Measurements from ENCODE around the gene ROMO1.
"Not testable (repeated sequence)": the region's sequence is repeated elsewhere in the genome, so short reads cannot be mapped to it uniquely, and the experiment has no call there.

ROMO1 gene

DNA sequence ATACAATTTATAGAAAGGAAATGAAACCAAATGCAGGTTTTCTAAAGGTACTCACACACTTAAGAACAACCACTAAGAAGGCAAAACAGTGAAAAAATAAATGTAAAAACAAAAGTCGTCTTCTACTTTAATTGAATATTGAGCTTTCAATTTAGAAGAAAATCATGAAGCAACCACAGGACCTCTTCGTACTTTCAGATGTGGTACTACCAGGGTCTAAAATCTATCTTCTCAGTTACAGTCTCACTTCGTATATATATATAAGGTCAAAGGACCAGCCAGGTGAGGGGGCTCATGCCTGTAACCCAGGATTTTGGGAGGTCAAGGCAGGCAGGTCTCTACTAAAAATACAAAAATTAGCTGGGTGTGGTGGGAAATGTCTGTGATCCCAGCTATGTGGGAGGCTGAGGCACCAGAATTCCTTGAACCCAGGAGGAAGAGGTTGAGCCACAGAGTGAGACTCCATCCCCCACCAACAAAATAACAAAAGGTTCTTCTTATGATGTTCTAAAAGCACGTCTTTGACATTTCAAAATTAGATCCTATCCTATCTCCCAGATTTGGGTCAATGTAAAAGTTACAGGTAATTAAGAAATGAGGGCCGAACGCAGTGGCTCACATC lies 12.5 kb downstream of the ROMO1 start:
- no peak for DNase-seq (ENCODE audit: low read depth)

DNA sequence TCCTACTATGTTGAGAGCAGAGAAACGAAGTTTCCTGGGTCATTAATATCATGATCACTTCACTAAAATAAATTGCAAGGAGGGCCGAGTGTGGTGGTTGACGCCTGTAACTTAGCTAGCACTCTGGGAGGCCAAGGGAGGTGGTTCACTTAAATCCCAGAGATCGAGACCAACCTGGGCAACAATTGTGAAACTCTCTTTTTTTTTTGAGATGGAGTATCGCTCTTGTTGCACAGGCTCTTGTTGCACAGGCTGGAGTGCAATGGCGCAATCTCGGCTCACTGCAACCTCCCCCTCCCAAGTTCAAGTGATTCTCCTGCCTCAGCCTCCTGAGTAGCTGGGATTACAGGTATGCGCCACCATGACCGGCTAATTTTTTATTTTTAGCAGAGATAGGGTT lies 13.9 kb downstream of the ROMO1 start:
- DNase-seq (ENCODE audit: low read depth): not testable (repeated sequence)

DNA sequence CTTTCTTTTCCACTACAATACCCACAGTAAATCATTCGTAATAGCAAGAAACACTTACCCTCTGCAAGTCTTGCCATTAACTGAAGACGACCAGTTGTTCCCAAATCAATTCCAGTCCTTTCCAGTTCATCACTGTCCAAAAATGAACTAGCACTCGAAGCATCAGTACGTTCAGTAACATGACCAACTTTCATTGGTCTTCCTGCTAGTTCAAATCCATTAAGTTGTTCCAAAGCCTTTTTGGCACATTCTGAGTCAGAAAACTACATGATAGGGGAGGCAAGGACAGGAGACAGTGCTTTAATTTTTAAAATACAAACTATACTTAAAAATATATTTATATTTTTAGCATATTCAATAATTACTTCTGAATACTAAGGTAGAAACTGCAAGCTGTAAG lies 14.9 kb downstream of the ROMO1 start:
- no peak for DNase-seq (ENCODE audit: low read depth)

DNA sequence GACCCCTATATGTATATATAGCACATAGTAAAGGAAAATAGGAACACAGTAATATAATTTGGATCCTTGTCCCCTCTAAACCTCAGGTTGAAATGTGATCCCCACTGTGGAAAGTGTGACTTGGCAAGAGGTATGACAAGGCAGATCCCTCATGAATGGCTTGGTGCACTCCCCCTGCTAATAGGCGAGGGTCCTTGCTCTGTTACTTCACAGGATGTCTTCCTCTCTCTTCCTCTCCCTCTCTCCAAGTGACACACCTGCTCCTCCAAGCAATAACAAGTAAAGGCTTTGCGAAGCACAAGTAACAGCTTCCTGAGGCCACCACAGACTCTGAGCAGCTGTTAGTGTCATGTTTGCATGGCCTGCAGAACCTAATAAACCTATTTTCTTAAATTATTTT lies 16.4 kb downstream of the ROMO1 start:
- DNase-seq (ENCODE audit: low read depth): no peak

DNA sequence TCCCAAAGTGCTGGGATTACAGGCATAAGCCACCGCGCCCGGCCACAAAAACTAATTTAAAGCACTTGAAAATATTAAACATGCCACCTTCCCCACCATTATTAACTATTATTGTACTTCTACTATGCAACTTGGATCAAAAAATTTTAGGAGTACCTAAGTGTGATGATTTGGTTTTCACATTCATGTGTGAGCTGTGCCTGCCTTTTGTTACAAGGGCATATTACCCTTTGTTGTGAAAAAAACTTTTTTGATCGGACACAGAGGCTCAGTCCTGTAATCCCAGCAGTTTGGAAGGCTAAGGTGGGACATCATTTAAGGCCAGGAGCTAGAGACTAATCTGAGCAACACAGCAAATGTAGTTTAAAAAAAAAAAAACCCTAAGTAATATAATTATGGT lies 17.1 kb downstream of the ROMO1 start:
- DNase-seq (ENCODE audit: low read depth): no peak

DNA sequence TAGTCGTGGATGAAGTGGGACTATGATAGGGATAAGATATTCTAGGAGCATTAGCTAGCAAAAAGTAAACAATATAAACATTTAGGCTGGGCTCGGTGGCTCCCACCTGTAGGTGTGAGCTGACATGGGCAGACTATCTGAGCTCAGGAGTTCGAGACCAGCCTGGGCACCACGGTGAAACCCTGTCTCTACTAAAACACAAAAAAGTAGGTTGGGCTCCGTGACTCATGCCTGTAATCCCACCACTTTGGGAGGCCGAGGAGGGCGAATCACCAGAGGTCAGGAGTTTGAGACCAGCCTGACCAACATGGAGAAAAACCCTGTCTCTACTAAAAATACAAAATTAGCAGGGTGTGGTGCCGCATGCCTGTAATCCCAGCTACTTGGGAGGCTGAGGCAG lies 19.1 kb downstream of the ROMO1 start:
- not testable (repeated sequence) for DNase-seq (ENCODE audit: low read depth)

DNA sequence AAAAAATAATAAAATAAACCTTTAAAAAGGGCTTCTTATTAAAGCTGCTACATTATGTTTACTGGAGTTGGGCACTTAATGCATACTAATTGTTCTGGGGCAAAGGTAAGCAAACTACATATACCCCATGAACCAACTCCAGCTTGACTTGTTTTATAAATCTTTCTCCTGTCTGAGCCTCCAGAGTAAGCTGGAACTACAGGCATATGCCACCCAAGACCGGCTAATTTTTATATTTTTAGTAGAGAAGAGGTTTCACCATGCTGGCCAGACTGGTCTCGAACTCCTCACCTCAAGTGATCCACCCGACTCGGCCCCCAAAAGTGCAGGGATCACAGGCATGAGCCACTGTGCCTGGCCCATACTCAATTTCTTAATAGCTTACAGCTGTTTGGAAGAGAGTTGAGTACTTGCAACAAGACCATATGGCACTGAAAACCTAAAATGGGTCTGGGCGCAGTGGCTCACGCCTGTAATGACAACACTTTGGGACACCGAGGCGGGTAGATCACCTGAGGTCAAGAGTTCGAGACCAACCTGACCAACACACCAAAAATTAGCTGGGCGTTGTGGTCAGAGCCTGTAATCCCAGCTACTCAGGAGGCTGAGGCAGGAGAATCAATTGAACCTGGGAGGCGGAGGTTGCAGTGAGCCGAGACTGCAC lies 19.9 kb downstream of the ROMO1 start:
- DNase-seq (ENCODE audit: low read depth): no peak

DNA sequence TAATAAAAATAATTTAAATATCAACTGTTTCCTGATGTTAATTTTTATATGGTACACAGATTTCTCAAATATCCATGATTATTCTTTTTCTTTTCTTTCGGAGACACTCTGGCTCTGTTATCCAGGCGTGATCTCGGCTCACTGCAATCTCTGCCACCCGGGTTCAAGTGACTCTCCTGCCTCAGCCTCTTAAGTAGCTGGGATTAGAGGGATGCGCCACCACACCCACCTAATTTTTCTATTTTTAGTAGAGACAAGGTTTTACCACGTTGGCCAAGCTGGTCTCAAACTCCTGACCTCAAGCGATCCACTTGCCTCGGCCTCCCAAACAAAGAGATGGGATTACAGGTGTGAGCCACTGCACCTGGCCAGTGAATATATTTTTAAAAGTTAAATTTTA lies 20.5 kb downstream of the ROMO1 start:
- no peak for DNase-seq (ENCODE audit: low read depth)

DNA sequence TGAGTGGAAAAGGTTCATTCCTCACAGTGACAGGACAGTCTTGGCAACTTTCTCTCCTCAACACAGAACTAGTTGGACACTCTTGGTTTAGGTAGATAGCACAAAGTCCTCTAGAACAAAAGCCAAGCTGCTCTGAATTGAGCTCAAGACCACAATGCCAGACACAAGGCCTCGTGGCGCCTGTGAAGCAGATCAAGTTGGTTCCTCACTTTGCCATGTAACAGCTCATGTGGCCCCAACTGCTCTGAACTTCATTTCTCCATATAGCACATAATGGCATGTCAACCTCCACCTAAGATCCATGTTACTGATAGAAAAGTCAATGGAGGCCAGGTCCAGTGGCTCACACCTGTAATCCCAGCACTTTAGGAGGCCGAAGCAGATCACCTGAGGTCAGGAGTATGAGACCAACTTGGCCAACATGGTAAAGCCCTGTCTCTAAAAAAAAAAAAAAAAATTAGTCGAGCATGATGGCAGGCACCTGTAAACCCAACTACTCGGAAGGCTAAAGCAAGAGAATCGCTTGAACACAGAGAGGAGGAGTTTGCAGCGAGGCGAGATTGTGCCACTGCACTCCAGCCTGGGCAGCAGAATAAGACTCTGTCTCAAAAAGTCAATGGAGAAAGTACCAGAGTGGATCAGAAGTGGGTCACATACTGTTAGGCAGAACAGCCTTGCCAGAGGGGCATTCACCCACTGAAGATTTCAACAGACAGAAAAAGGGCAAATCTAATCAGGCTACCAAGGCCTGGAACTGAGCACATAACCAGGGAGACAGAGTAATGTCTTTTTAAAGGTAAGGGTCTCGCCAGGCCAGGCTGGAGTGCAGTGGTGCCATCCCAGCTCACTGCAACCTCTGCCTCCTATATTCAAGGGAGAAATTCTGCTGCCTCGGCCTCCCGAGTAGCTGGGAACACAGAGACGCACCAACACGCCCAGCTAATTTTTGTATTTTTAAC lies 21.2 kb downstream of the ROMO1 start:
- DNase-seq (ENCODE audit: low read depth): no peak

DNA sequence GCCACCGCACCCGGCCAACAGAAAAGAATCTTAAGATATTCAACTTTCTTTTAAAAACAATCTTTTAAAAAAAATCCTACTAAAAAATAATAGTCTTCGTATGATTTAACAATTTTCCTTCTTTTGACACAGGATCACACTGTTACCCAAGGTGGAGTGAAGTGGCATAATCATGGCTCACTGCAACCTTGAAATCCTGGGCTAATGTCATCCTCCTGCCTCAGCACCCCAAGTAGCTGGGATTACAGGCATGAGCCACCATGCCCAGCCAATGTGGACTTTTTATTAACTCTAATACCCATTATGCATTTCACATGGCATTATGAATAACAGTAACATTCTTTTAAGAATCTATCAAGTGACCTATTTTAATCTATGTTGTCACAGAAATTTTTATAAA lies 22.0 kb downstream of the ROMO1 start:
- DNase-seq (ENCODE audit: low read depth): no peak

DNA sequence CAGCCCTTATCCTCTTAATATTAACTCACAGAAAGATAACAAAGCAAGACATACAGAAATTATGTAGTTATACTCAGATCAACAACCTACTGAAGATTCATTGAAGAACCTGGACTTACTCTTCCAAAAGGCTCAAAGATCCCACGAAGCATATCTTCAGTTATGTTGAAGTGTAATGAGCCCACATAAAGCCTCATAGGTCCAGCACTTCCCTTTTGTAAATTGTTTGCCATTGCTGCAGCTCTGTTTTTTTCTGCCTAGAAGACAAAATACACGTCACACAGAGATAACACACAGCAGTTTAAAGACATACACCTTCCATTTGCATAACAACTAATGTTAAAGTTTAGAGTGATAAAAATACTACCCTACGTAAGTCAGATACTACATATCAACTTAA lies 22.4 kb downstream of the ROMO1 start:
- no peak for DNase-seq (ENCODE audit: low read depth)

DNA sequence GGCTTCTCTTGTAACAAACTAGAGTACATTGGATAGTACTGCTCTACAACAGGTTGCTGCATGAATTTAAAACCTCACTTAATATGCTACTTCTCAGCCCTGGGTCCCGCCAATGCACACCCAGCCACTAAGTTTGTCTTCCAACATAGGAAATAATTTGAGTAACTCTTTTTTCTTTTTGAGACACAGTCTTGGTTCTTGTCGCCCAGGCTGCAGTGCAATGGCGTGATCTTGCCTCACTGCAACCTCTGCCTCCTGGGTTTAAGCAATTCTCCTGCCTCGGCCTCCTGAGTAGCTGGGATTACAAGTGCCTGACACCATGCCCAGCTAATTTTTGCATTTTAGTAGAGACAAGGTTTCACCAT lies 24.1 kb downstream of the ROMO1 start:
- DNase-seq (ENCODE audit: low read depth): not testable (repeated sequence)

DNA sequence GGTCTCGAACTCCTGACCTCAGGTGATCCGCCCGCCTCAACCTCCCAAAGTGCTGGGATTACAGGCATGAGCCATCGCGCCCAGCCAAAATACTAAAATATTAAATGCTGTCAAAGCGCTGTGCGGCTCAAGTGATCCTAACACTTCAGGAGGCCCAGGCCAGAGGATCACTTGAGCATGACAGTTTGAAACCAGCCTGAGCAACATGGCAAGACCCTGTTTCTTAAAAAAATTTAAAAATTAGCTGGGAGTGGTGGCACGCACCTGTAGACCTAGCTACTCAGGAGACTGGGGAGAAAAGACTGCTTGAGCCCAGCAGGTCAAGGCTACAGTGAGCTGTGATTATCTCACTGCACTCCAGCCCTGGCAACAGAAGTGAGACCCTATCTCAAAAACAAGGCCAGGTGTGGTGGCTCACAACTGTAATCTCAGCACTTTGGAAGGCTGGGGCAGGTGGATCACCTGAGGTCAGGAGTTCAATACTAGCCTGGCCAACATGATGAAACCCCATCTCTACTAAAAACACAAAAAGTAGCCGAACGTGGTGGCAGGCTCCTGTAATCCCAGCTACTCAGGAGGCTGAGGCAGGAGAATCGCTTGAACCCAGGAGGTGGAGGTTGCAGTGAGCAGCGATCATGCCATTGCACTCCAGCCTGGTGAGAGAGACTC lies 24.6 kb downstream of the ROMO1 start:
- DNase-seq (ENCODE audit: low read depth): not testable (repeated sequence)

DNA sequence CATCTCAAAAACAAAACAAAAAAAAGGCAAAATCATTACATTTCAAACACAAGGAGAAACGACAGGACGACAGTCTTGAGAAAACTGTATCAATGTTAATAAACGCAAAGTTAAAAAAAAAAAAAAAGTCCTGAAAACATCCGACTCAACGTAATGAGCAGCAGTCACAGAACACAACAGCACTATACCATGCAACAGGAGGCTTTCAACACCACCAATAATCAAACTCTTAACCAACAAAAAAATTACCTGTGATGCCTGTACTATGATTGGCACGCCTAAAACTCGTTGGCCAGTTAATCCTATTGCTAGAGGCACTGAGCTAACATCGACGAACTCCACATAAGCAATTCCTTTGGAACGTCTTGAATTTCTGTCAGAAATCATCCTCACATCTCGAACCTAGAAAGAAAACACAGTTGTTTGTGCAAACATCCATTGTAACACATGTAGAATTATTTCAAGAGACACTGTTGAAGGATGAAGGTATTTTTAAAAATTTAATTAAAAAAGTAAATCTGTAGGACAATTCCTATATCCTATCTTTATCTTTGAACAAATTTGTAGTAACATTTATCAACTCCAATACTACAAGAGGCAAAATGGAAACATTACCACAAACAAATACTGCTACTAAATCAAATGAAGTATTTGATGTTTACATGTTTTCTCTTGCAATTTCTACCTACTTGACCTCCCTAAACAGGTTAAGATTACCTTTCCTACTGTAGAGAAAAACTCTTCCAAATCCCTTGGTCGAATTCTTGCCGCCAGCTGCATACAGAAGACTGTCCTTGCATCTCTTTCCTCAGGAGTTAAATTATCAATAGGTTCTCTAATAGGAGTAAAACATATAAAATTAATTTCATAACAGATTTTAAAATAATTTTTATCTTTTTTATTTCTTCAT lies 25.4 kb downstream of the ROMO1 start:
- no peak for DNase-seq (ENCODE audit: low read depth)

DNA sequence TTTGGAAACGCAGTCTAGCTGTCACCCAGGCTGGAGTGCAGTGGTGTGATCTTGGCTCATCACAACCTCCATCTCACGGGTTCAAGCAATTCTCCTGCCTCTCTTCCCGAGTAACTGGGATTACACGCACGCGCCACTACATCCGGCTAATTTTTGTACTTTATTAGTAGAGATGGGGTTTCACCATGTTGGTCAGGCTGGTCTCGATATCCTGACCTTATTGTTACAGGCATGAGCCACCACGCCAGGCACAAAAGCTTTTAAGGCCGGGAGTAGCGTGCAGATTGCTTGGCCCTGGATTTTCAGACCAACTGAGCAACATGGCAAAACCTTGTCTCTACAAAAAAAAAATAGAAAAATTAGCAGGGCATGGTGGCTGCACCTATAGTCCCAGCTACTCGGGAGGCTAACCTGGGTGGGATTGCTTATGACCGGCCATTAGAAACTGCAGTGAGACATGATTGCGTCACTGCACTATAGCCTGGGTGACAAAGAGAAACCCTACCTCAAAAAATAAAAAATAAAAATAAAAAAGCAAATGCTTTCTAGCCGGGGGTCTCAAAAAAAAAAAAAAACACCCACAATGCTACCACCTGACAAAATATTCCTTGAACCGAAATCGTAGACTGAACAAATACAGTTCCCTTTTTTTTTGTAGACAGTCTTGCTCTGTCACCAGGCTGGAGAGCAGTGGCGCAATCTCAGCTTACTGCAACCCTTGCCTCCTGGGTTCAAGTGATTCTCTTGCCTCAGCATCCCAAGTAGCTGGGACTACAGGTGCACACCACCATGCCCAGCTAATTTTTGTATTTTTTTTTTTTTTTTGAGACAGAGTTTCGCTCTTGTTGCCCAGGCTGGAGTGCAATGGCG lies 27.9 kb downstream of the ROMO1 start:
- no peak for DNase-seq (ENCODE audit: low read depth)

DNA sequence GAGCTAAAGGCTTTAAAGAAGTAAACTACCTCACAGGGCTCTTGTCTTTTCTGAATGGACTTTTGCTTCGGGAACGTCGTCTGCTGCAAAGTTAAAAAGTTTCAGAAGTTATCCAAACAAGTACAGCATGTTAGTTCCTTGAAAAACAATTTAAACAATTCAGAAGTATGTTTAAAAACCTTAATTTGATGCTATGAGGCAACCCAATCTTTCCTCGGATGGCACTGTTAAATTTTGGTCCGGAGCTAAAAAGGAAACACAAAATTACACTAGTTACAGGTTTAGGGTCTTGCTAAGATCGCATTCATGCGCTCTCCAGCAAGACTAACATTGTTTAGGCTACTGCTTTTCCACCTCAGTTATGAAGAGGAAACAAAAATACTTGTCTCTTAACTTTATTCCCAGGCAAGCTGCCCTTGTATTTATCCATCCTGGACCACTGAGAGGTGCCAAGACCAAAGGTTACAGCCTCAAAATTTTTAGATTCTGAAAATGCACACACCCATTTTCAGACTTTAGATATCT lies 30.1 kb downstream of the ROMO1 start:
- DNase-seq (ENCODE audit: low read depth): no peak

DNA sequence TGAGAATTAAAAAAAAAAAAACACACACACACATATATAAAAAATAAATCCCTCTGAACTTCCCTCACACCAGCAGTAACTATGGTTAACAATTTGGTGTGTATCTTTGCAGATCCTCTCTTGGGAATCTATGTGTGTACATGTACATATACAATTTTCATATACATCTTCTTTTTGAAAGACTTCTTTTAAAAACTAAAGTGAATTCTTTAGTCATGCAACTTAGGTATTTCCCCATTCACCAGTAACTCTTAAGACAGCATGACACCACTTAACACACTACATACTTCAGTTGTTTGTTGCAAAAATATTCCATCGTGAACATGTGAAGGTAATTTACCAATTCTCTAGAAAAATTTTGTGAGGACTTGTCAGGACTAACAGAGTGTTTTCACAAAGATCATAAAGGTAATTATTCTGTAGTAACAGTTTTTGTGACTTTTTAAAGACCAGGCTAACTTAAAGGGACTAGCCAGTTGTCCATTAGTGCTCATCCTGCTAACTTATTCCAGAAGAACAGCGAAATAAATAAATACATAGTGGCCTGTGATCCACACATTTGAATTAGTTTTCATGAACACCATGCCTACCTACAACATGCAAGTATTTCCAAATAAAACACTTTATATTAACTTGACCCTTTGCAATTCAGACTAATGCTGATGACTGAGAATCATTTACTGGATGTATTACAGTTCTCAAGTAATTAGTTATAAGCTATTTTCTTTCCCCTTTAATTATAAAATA lies 30.8 kb downstream of the ROMO1 start:
- no peak for DNase-seq (ENCODE audit: low read depth)

DNA sequence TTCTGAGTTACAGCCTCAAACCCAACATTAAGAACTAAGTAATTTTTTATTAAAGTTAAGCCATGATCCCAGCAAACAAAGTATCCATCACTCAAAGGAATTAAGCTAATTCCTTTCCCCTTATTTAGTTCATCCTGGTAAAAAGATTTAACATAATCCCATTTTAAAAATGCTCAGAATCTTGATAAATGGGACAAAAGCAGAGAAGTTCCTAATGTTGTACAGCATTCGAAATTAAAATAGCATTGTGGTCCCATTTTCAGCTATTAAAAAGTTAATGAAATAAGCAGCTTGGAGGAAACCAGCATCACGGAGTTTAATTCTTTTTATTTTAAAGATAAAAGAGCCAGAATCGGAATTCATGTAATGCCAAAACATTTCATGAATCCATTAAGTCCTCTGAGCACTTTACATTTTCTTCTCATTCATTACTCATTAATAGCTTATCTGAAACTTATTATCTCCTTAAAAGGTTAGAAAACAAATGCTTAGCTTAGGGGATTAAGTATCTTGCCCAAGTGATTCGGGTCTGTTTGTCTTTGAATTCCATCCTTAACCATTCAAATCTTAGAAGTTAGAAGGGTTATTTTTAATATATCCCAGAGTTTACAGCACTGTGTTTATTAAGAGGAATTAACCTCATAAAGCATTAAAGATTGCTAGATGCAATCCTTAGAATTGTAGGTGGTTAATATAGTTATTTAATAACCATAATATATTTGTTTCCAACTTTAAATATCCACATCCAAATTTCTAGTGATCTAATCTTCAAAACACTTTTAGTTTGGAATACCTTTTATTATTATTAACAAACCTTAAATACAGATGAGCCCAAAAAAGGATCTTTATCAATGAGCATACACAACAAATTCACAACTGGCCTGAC lies 31.6 kb downstream of the ROMO1 start:
- DNase-seq (ENCODE audit: low read depth): no peak

DNA sequence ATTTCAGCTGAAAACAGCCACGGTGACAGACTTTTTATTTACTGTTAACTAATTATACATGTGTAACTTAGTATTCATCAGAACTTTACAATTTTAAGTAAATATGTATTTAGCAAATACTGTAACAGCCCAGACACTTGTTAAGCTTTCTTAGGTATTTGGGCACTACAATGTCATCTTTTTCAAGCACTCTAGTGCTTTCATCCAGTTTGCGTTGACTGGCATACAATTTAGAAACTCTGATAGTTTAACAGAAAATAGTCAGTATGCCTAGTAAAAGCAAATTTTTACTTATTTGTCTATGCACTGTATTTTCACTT lies 32.2 kb downstream of the ROMO1 start:
- no peak for DNase-seq (ENCODE audit: low read depth)

Data from stimulated activated CD8-positive, alpha-beta memory T cell treated with anti-CD3 and anti-CD28 coated beads, Interleukin-4, amount 100 ng/mL, for 24 hours (primary cell).